AG04449 (cell line): ENCODE measurements around the gene MMP11.
"Not testable (repeated sequence)": the region's sequence is repeated elsewhere in the genome, so short reads cannot be mapped to it uniquely, and the experiment has no call there.

ENCODE experiments used
- CTCF ChIA-PET: fragments of 350-600 bp; formaldehyde crosslinking; extraction: SDS; loops from one replicate; lab custom pipeline; 2021; ENCODE audit warnings: antibody characterized with exemption; lab: Yijun Ruan, JAX
- POLR2A ChIA-PET: fragments of 400-600, 350-600 bp; formaldehyde crosslinking; extraction: SDS; loops from one replicate; lab custom pipeline; 2020; ENCODE audit warnings: antibody characterized with exemption, inconsistent platforms; lab: Yijun Ruan, JAX
- DNase-seq: peaks from one replicate; pipeline ENCODE4 v3.0.0-alpha.2; 2010; ENCODE audit warnings: low read depth, low spot score
- H3K4me3 ChIP-seq: 2 replicates; pipeline ENCODE4 v1.5.1; 2011; ENCODE audit warnings: low read depth, mild to moderate bottlenecking, control low read depth, low read length
- CTCF ChIP-seq: IDR thresholded peaks from one replicate; pipeline ENCODE4 v1.5.1; 2011; ENCODE audit warnings: mild to moderate bottlenecking, moderate library complexity, low read length, control low read depth, inconsistent platforms; ENCODE audit not compliant: insufficient read depth; ENCODE audit errors: missing control alignments

The MMP11 gene

GRCh38 chr22:23772649-23773473, at the start of gene MMP11:
MMP11 (plus strand) TSS chr22:23772849; CDS start chr22:23772871, 22 bp downstream.
- ChIA-PET CTCF (interaction anchor here (1.2 to 17.1 kb wide), 6 partner anchors 9 to 84 kb away, joined by 3 to 387 read pairs (median 8); partner anchors contain the start of genes C22orf15 and SMARCB1), POLR2A (interaction anchor here (0.6 kb wide), 1 partner anchor 9 kb away, joined by 3 read pairs; no protein-coding TSS in a partner anchor)
- DNase-seq, result no peak
- no peak for TF ChIP-seq CTCF
- peak within 1 kb of the TSS; percentile 57 for H3K4me3 ChIP-seq

GRCh38 chr22:23728108-23728507, 44.5 kb upstream of the MMP11 start:
- DNase-seq, H3K4me3 ChIP-seq: not testable (repeated sequence)
- ChIA-PET POLR2A (interaction anchor here (1.6 kb wide), 1 partner anchor 11 kb away, joined by 4 read pairs; no protein-coding TSS in a partner anchor), CTCF (interaction anchor here (1.0 to 2.6 kb wide), 2 partner anchors 41 to 121 kb away, joined by 3 to 9 read pairs; no protein-coding TSS in a partner anchor)

- TF ChIP-seq CTCF, result no peak
- POLR2A ChIA-PET, result no interaction called here
- CTCF ChIA-PET, result interaction anchor here (1.3 kb wide), 1 partner anchor 111 kb away, joined by 3 read pairs; no protein-coding TSS in a partner anchor
- H3K4me3 ChIP-seq, result no peak overlapping the region
- no peak for DNase-seq
Measured at GRCh38 chr22:23737696-23738095, 35.0 kb upstream of the MMP11 start.

- CTCF ChIA-PET, result no interaction called here
- H3K4me3 ChIP-seq, result no peak overlapping the region
- POLR2A ChIA-PET, result no interaction called here
- no peak for TF ChIP-seq CTCF
- no peak for DNase-seq
Measured at GRCh38 chr22:23742505-23743264, 30.0 kb upstream of the MMP11 start.

- no peak for TF ChIP-seq CTCF
- ChIA-PET POLR2A (no interaction called here), CTCF (interaction anchor here (2.6 kb wide), 1 partner anchor 11 kb away, joined by 5 read pairs; no protein-coding TSS in a partner anchor)
- DNase-seq, result no peak
- no peak overlapping the region for H3K4me3 ChIP-seq
Measured at GRCh38 chr22:23743303-23743705, 29.3 kb upstream of the MMP11 start.

- CTCF ChIA-PET, result interaction anchor here (1.5 to 2.6 kb wide), 3 partner anchors 12 to 106 kb away, joined by 3 to 5 read pairs (median 3); no protein-coding TSS in a partner anchor
- POLR2A ChIA-PET, result no interaction called here
- DNase-seq, result no peak
- TF ChIP-seq CTCF, result no peak
- H3K4me3 ChIP-seq, result no peak overlapping the region
Measured at GRCh38 chr22:23744001-23744400, 28.6 kb upstream of the MMP11 start.
